Measurements from ENCODE around the gene PRPH2. TPM values are rescaled to one million over a fixed set of nuclear protein-coding genes. Genes with fewer than 3 reads are reported as not detected.

The PRPH2 gene
- total RNA-seq, 1 donor from 2014 or later: 1.4 TPM

Other genes starting within 250 kb of the PRPH2 start
- 28.9 TPM for gene UBR2, start 158.6 kb downstream of the PRPH2 start, total RNA-seq (ENCODE audit: insufficient read depth, low replicate concordance)
- gene TBCC, start 23.5 kb upstream of the PRPH2 start, total RNA-seq (ENCODE audit: insufficient read depth, low replicate concordance): 29.4 TPM
- gene BICRAL, start 59.5 kb upstream of the PRPH2 start, total RNA-seq (ENCODE audit: insufficient read depth, low replicate concordance): 10.8 TPM
- gene RPL7L1, start 157.0 kb upstream of the PRPH2 start, total RNA-seq (ENCODE audit: insufficient read depth, low replicate concordance): 77.3 TPM
- gene PTCRA, start 193.5 kb upstream of the PRPH2 start, total RNA-seq (ENCODE audit: insufficient read depth, low replicate concordance): 2.6 TPM
- gene CNPY3, start 206.9 kb upstream of the PRPH2 start, total RNA-seq (ENCODE audit: insufficient read depth, low replicate concordance): 14.4 TPM
- not detected for gene GNMT, start 238.2 kb upstream of the PRPH2 start, total RNA-seq (ENCODE audit: insufficient read depth, low replicate concordance)